Rectal smooth muscle tissue (tissue), 1 donor: ENCODE measurements around the gene RNU7-1.

Source experiments
- H3K27ac ChIP-seq: one replicate; pipeline ENCODE4 v1.7.0; 2013; ENCODE audit warnings: low read depth, low read length, inconsistent platforms
- H3K27me3 ChIP-seq: one replicate; pipeline ENCODE4 v1.7.0; 2013; ENCODE audit warnings: low read length; ENCODE audit not compliant: control insufficient read depth, insufficient read depth
- H3K36me3 ChIP-seq: one replicate; pipeline ENCODE4 v1.7.0; 2013; ENCODE audit warnings: low read length; ENCODE audit not compliant: control insufficient read depth, insufficient read depth
- H3K4me1 ChIP-seq: one replicate; pipeline ENCODE4 v1.7.0; 2013; ENCODE audit warnings: low read length; ENCODE audit not compliant: control insufficient read depth, insufficient read depth
- H3K4me3 ChIP-seq: one replicate; pipeline ENCODE4 v1.7.0; 2013; ENCODE audit warnings: low read length
- H3K9ac ChIP-seq: one replicate; pipeline ENCODE4 v1.7.0; 2013; ENCODE audit warnings: low read length

The RNU7-1 gene

GRCh38 chr12:6962285-6963015 lies 18.8 kb downstream of the RNU7-1 start:
- H3K4me1 ChIP-seq = peaks cover 17% of the 10 kb centered on the region
- peak overlapping the region; percentile 51 for H3K9ac ChIP-seq
- H3K27me3 ChIP-seq = no peaks in the 10 kb centered on the region
- peak overlapping the region; percentile 59 for H3K4me3 ChIP-seq
- H3K36me3 ChIP-seq = peaks cover 16% of the 10 kb centered on the region
- H3K27ac ChIP-seq = peak overlapping the region; percentile 76

- H3K27ac ChIP-seq = peak overlapping the region; percentile 76
- H3K36me3 ChIP-seq = peaks cover 24% of the 10 kb centered on the region
- H3K27me3 ChIP-seq = no peaks in the 10 kb centered on the region
- H3K4me3 ChIP-seq = peak overlapping the region; percentile 59
- peaks cover 17% of the 10 kb centered on the region for H3K4me1 ChIP-seq
- peak overlapping the region; percentile 51 for H3K9ac ChIP-seq
These were observed 19.6 kb downstream of the RNU7-1 start for GRCh38 chr12:6963016-6963731.

GRCh38 chr12:6963791-6964413 lies 20.3 kb downstream of the RNU7-1 start:
- H3K27me3 ChIP-seq = no peaks in the 10 kb centered on the region
- H3K9ac ChIP-seq = peak overlapping the region; percentile 6
- H3K36me3 ChIP-seq = peaks cover 29% of the 10 kb centered on the region
- H3K4me3 ChIP-seq = peak overlapping the region; percentile 57
- peaks cover 17% of the 10 kb centered on the region for H3K4me1 ChIP-seq
- H3K27ac ChIP-seq = no peak overlapping the region

- H3K4me3 ChIP-seq = peak overlapping the region; percentile 25
- peak overlapping the region; percentile 16 for H3K9ac ChIP-seq
- no peaks in the 10 kb centered on the region for H3K27me3 ChIP-seq
- H3K4me1 ChIP-seq = peaks cover 22% of the 10 kb centered on the region
- peak overlapping the region; percentile 78 for H3K27ac ChIP-seq
- H3K36me3 ChIP-seq = peaks cover 29% of the 10 kb centered on the region
These were observed 21.0 kb downstream of the RNU7-1 start for GRCh38 chr12:6964605-6965025.

GRCh38 chr12:6965026-6965661 lies 21.5 kb downstream of the RNU7-1 start:
- H3K4me1 ChIP-seq = peaks cover 26% of the 10 kb centered on the region
- H3K4me3 ChIP-seq = peak overlapping the region; percentile 25
- H3K36me3 ChIP-seq = peaks cover 29% of the 10 kb centered on the region
- peak overlapping the region; percentile 78 for H3K27ac ChIP-seq
- H3K27me3 ChIP-seq = no peaks in the 10 kb centered on the region
- peak overlapping the region; percentile 16 for H3K9ac ChIP-seq

GRCh38 chr12:6965714-6966113 lies 22.1 kb downstream of the RNU7-1 start:
- H3K27me3 ChIP-seq = no peaks in the 10 kb centered on the region
- H3K27ac ChIP-seq = no peak overlapping the region
- no peak overlapping the region for H3K9ac ChIP-seq
- no peak overlapping the region for H3K4me3 ChIP-seq
- peaks cover 29% of the 10 kb centered on the region for H3K36me3 ChIP-seq
- peaks cover 26% of the 10 kb centered on the region for H3K4me1 ChIP-seq

GRCh38 chr12:6966351-6966750 lies 22.7 kb downstream of the RNU7-1 start:
- Histone ChIP-seq H3K27me3 (no peaks in the 10 kb centered on the region), H3K4me1 (peaks cover 23% of the 10 kb centered on the region), H3K4me3 (no peak overlapping the region), H3K9ac (no peak overlapping the region), H3K36me3 (peaks cover 29% of the 10 kb centered on the region), H3K27ac (no peak overlapping the region)

GRCh38 chr12:6967651-6968100 lies 24.1 kb downstream of the RNU7-1 start:
- peaks cover 16% of the 10 kb centered on the region for H3K4me1 ChIP-seq
- peaks cover 29% of the 10 kb centered on the region for H3K36me3 ChIP-seq
- no peak overlapping the region for H3K27ac ChIP-seq
- no peak overlapping the region for H3K4me3 ChIP-seq
- H3K9ac ChIP-seq = no peak overlapping the region
- H3K27me3 ChIP-seq = no peaks in the 10 kb centered on the region

GRCh38 chr12:6968426-6968825 lies 24.8 kb downstream of the RNU7-1 start:
- H3K27me3 ChIP-seq = no peaks in the 10 kb centered on the region
- peaks cover 16% of the 10 kb centered on the region for H3K4me1 ChIP-seq
- H3K36me3 ChIP-seq = peaks cover 29% of the 10 kb centered on the region
- no peak overlapping the region for H3K9ac ChIP-seq
- no peak overlapping the region for H3K4me3 ChIP-seq
- no peak overlapping the region for H3K27ac ChIP-seq

GRCh38 chr12:6970096-6970527 lies 26.5 kb downstream of the RNU7-1 start:
- Histone ChIP-seq H3K27me3 (no peaks in the 10 kb centered on the region), H3K4me1 (peaks cover 11% of the 10 kb centered on the region), H3K27ac (peak overlapping the region; percentile 90), H3K9ac (peak overlapping the region; percentile 91), H3K36me3 (peaks cover 41% of the 10 kb centered on the region), H3K4me3 (peak overlapping the region; percentile 93)

GRCh38 chr12:6974180-6974579 lies 30.6 kb downstream of the RNU7-1 start:
- H3K36me3 ChIP-seq = peaks cover 48% of the 10 kb centered on the region
- H3K4me1 ChIP-seq = peaks cover 9% of the 10 kb centered on the region
- no peak overlapping the region for H3K4me3 ChIP-seq
- H3K27me3 ChIP-seq = no peaks in the 10 kb centered on the region
- H3K27ac ChIP-seq = no peak overlapping the region
- no peak overlapping the region for H3K9ac ChIP-seq
